NOMO-1 (cell line): ENCODE data around the gene LCT.

Source experiments
- DNase-seq, 2 experiments: peaks; one replicate each; lab custom pipeline; 2025; ENCODE audit not compliant: unreplicated experiment in 2 of 2; lab: John Stamatoyannopoulos, UW

LCT gene

DNA sequence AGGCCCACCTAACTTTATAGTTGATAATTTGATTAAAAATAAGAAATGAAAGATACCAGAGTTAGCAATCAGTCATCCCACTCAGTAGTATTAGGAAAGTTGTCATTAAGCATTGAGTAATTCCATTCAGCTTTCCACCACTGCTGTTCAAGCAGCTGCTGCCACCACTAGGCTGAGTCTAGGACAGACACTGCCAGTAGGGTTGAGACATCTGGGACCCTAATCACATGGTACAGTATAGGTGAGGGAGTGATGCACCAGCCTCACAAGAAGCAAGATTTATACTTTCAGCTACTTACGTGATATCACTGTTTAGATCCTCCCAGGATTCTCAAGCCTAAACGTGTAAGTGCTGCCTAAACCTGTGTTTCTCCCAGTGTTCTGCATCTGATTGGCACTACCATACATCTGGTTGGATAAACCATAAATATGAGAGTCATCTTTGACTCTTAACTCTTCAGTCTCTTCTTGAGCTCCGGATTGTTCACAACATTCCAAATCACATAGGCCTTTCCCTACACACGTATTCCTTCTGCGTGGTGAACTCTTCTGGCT lies 92.1 kb downstream of the LCT start:
- DNase-seq = no peak

DNA sequence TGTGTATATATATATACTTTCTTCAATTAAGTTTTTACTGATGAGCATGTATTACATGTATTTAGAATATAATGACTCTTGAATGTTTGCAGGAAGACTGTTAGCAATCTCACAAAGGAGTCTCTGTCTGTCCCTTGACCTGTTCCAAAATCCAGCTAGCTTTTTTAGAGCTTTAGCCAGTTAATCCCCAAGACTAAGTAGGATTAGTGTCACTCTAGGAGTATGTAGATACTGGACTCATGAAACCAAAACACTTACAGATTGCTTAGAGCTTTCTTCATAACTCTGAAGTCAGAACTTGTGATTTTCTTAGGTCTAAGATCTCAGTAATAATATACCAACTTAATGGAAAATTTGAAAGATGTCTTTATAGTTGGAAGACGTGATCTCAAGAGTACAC lies 93.1 kb downstream of the LCT start:
- no peak for DNase-seq

DNA sequence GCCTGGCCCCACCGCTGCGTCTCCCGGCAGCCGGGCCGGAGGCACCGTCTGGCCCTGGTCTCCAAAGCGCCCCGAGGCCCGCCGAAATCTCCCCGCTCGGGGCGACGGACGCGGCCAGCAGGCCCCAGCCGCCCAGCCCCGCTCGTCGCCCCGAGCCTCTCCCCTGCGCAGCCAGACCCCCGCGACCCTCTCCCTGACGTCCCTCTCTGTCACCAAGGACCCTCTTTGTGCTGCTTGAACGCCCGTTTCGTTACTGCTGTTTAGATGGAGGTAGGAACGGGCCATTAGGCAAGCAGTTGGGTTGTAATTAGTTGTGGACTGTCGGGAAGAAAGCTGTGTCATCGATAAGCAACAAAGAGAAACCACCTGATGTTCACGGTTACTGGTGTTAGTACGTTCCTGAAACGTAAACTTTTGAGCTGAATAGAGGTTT lies 94.6 kb downstream of the LCT start:
- DNase-seq = peak; percentile 46 to 59

- DNase-seq = peak; percentile 96 to 98
Measured at GRCh38 chr2:135741395-135742324, 95.3 kb downstream of the LCT start, which contains the start of gene UBXN4. Gene UBXN4 (plus strand): TSS chr2:135741855. CDS start chr2:135741930, 75 bp downstream.

- DNase-seq = no peak
Measured at GRCh38 chr2:135741043-135741394, 96.0 kb downstream of the LCT start.

GRCh38 chr2:135740206-135740605 lies 96.8 kb downstream of the LCT start:
- no peak for DNase-seq
